ENCODE data around the gene ABCB6. TPM values are rescaled to one million over a fixed set of nuclear protein-coding genes. Genes with fewer than 3 reads are reported as not detected.
A peak's percentile ranks its signal among the peaks of the same experiment; 100 is the strongest.

ABCB6 gene
- total and polyA plus RNA-seq, 9 donors: 28.4 to 42.0 (median 33.2) TPM

- H3K4me3 ChIP-seq (ENCODE audit: low read length): no peak overlapping the region
- no peak for DNase-seq
- H3K9me3 ChIP-seq (replicated peaks; ENCODE audit: control insufficient read depth, low read depth, low read length): no peaks in the 10 kb centered on the region
- H3K27me3 ChIP-seq (ENCODE audit: control insufficient read depth, insufficient read depth, low read length): no peaks in the 10 kb centered on the region
- peaks cover 65% of the 10 kb centered on the region for H3K36me3 ChIP-seq (ENCODE audit: control insufficient read depth, insufficient read depth, low read length)
- no peak overlapping the region for H3K27ac ChIP-seq (ENCODE audit: low read length)
- WGBS (ENCODE audit: insufficient coverage): 94% methylated on average over 10 of the region's 15 CpGs
- peaks cover 23% of the 10 kb centered on the region for H3K4me1 ChIP-seq (ENCODE audit: control insufficient read depth, insufficient read depth, low read length)
Measured at GRCh38 chr2:219214141-219214540, 4.6 kb downstream of the ABCB6 start.

- H3K9me3 ChIP-seq (replicated peaks; ENCODE audit: control insufficient read depth, low read depth, low read length): no peaks in the 10 kb centered on the region
- peaks cover 71% of the 10 kb centered on the region for H3K36me3 ChIP-seq (ENCODE audit: control insufficient read depth, insufficient read depth, low read length)
- no peak overlapping the region for H3K27ac ChIP-seq (ENCODE audit: low read length)
- H3K27me3 ChIP-seq (ENCODE audit: control insufficient read depth, insufficient read depth, low read length): no peaks in the 10 kb centered on the region
- peaks cover 20% of the 10 kb centered on the region for H3K4me1 ChIP-seq (ENCODE audit: control insufficient read depth, insufficient read depth, low read length)
- no peak for DNase-seq
- WGBS (ENCODE audit: insufficient coverage): 92% methylated on average over 10 of the region's 10 CpGs
- H3K4me3 ChIP-seq (ENCODE audit: low read length): no peak overlapping the region
Measured at GRCh38 chr2:219213486-219214071, 5.2 kb downstream of the ABCB6 start.

- Histone ChIP-seq H3K9me3 (replicated peaks; ENCODE audit: control insufficient read depth, low read depth, low read length) (no peaks in the 10 kb centered on the region), H3K4me3 (ENCODE audit: low read length) (no peak overlapping the region), H3K27ac (ENCODE audit: low read length) (no peak overlapping the region), H3K4me1 (ENCODE audit: control insufficient read depth, insufficient read depth, low read length) (peaks cover 20% of the 10 kb centered on the region), H3K36me3 (ENCODE audit: control insufficient read depth, insufficient read depth, low read length) (peaks cover 77% of the 10 kb centered on the region), H3K27me3 (ENCODE audit: control insufficient read depth, insufficient read depth, low read length) (no peaks in the 10 kb centered on the region)
- WGBS (ENCODE audit: insufficient coverage): 93% methylated on average over 8 of the region's 8 CpGs
- DNase-seq: no peak
Measured at GRCh38 chr2:219213026-219213415, 5.7 kb downstream of the ABCB6 start.

DNA sequence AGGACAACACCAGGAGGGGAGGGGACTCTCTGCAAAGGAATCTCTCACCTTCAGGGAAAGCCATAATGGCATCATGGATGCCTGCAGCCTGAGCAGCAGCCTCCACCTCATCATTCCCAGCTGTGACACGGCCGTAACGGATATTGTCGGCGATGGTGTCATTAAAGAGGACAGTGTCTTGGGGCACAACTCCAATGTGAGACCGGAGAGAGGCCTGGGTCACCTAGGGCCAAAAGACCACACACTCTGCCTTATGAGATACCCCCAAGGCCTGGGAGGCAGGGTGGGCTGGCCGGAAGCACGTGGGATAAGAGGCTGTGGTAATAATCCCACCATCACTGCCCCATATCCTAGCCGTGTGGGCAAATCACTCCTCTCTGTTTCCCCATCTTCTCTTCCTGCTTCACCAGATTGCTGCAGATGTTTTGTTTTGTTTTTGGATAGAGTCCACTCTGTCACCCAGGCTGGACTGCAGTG, 7.8 kb downstream of the ABCB6 start:
- no peaks in the 10 kb centered on the region for H3K9me3 ChIP-seq (replicated peaks; ENCODE audit: control insufficient read depth, low read depth, low read length)
- WGBS (ENCODE audit: insufficient coverage): 70% methylated on average over 2 of the region's 9 CpGs
- H3K36me3 ChIP-seq (ENCODE audit: control insufficient read depth, insufficient read depth, low read length): peaks cover 68% of the 10 kb centered on the region
- no peaks in the 10 kb centered on the region for H3K27me3 ChIP-seq (ENCODE audit: control insufficient read depth, insufficient read depth, low read length)
- DNase-seq: no peak
- H3K4me1 ChIP-seq (ENCODE audit: control insufficient read depth, insufficient read depth, low read length): peaks cover 20% of the 10 kb centered on the region
- no peak overlapping the region for H3K27ac ChIP-seq (ENCODE audit: low read length)
- H3K4me3 ChIP-seq (ENCODE audit: low read length): no peak overlapping the region

- WGBS (ENCODE audit: insufficient coverage): 89% methylated on average over 17 of the region's 24 CpGs
- H3K4me3 ChIP-seq (ENCODE audit: low read length): no peak overlapping the region
- no peak for DNase-seq
- H3K9me3 ChIP-seq (replicated peaks; ENCODE audit: control insufficient read depth, low read depth, low read length): no peaks in the 10 kb centered on the region
- H3K36me3 ChIP-seq (ENCODE audit: control insufficient read depth, insufficient read depth, low read length): peaks cover 64% of the 10 kb centered on the region
- no peaks in the 10 kb centered on the region for H3K27me3 ChIP-seq (ENCODE audit: control insufficient read depth, insufficient read depth, low read length)
- no peak overlapping the region for H3K27ac ChIP-seq (ENCODE audit: low read length)
- H3K4me1 ChIP-seq (ENCODE audit: control insufficient read depth, insufficient read depth, low read length): peaks cover 22% of the 10 kb centered on the region
Measured at GRCh38 chr2:219210196-219210885, 8.4 kb downstream of the ABCB6 start.

DNA sequence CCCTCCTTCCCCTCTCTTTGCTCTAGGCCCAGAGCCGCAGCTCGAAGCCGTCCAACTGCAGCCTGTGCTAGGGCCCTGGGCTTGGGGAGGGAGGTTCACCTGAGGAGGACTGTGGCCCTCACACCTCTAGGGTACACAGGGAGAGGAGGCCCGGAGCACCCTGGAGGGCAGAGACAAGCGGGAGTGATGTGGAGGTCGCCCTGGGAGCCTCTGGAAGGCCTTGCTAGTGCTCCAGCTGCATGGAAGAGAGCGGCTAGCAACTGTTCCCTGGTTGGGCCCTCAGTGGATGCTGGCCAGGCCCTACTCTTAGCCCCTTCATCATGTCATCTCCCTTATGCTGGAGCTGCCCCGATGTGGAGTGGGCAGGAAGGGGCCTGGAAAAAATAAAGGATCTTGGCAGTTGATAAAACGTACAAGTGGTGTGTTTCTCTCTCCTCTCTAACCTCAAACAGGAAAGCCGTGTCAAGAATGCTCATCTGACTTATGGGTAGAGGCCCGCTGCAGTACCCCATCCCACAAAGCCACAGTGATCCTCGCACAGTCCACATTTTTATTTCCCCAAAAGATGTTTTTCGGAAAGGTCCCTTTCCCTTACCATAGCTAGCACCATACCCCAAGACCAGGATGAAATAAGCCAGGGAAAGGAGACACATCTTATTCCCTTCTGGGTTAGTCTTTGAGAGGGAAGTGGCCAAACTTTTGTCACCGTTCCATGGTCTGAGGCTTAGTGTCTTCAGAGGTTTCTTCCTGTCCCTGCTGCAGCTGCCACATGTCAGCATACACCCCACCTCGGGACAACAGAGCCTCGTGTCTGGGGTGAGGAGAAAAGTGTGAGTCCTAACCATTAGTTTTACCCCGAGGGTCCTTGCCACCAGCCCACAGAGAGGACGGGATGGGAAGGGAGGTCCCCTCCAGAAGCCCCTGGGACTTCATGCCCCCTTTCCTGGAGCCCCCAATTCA, 9.2 kb downstream of the ABCB6 start:
- WGBS (ENCODE audit: insufficient coverage): 73% methylated on average over 10 of the region's 18 CpGs
- Histone ChIP-seq H3K4me1 (ENCODE audit: control insufficient read depth, insufficient read depth, low read length) (peaks cover 22% of the 10 kb centered on the region), H3K36me3 (ENCODE audit: control insufficient read depth, insufficient read depth, low read length) (peaks cover 57% of the 10 kb centered on the region), H3K27ac (ENCODE audit: low read length) (no peak overlapping the region), H3K27me3 (ENCODE audit: control insufficient read depth, insufficient read depth, low read length) (no peaks in the 10 kb centered on the region), H3K9me3 (replicated peaks; ENCODE audit: control insufficient read depth, low read depth, low read length) (no peaks in the 10 kb centered on the region), H3K4me3 (ENCODE audit: low read length) (no peak overlapping the region)
- DNase-seq: no peak

DNA sequence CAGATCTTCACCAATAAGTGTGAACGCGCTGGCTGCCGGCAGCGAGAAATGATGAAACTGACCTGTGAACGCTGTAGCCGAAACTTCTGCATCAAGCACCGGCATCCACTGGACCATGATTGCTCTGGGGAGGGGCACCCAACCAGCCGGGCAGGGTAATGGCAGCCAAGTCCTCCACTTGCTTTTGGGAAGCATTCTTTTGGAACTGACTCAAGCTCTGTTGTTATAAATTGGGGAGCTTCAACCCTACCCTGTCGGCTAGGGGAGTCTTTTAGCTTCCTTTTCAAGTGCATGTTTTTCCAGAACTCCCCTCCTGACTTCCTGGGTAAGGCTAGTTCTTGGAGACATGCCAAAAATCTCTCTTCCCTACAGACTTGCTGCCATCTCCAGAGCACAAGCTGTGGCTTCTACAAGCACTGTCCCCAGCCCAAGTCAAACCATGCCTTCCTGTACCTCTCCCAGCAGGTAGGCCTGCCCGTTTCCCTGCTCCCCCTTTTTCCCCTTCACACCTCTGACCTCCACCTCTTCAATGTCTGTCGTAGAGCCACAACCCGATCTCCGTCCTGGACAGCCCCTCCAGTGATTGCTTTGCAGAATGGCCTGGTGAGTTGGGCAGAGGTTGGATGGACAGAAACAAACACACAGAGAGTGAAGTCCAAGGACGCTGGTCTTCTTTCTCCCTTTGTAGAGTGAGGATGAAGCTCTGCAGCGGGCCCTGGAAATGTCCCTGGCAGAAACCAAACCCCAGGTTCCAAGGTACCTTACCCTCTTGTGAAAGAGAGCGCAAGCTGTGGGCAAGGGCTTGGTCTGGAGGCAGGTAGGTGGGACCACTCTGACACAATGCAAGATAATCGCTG, 10.6 kb downstream of the ABCB6 start:
- WGBS (ENCODE audit: insufficient coverage): 68% methylated on average over 9 of the region's 17 CpGs
- peaks cover 43% of the 10 kb centered on the region for H3K36me3 ChIP-seq (ENCODE audit: control insufficient read depth, insufficient read depth, low read length)
- DNase-seq: peak; percentile 53

DNA sequence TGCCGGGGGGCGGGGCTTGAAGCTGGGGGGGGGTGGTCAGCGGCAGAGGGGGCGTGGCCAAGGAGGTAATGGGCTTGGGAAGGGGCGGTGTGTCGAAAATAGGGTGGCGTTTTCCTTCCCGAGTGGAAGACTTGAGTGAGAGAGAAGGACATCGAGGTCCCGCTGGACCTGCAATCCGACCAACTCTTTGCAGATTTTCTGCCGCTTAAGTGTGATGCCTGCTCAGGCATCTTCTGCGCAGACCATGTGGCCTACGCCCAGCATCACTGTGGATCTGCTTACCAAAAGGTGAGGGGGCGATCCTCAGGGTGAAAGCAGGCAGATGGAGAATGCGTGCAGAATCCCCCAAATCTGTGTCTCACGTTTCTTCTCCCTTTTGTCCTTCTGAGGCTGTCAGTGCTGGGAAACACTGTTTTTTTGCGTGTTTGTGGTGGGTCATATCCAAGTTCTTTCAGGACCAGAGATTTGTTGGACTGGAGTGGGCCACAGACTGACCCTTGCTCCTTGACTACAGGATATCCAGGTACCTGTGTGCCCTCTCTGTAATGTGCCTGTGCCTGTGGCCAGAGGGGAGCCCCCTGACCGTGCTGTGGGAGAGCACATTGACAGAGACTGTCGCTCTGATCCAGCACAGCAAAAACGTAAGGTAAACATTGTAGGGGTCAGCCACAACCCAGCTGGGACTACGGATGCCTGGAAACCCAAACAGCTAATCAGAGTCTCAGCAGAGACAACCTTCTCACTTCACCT, 11.4 kb downstream of the ABCB6 start:
- H3K4me3 ChIP-seq (ENCODE audit: low read length): peak overlapping the region; percentile 77
- H3K36me3 ChIP-seq (ENCODE audit: control insufficient read depth, insufficient read depth, low read length): peaks cover 35% of the 10 kb centered on the region
- no peaks in the 10 kb centered on the region for H3K9me3 ChIP-seq (replicated peaks; ENCODE audit: control insufficient read depth, low read depth, low read length)
- H3K27ac ChIP-seq (ENCODE audit: low read length): peak overlapping the region; percentile 99
- H3K4me1 ChIP-seq (ENCODE audit: control insufficient read depth, insufficient read depth, low read length): peaks cover 22% of the 10 kb centered on the region
- H3K27me3 ChIP-seq (ENCODE audit: control insufficient read depth, insufficient read depth, low read length): no peaks in the 10 kb centered on the region
- no peak for DNase-seq
- 11% methylated on average over 15 of the region's 22 CpGs for WGBS (ENCODE audit: insufficient coverage)

More for the DNA sequence above, 10.6 kb downstream of the ABCB6 start:
- Histone ChIP-seq H3K4me3 (ENCODE audit: low read length) (no peak overlapping the region), H3K27ac (ENCODE audit: low read length) (peak overlapping the region; percentile 99), H3K9me3 (replicated peaks; ENCODE audit: control insufficient read depth, low read depth, low read length) (no peaks in the 10 kb centered on the region), H3K27me3 (ENCODE audit: control insufficient read depth, insufficient read depth, low read length) (no peaks in the 10 kb centered on the region), H3K4me1 (ENCODE audit: control insufficient read depth, insufficient read depth, low read length) (peaks cover 22% of the 10 kb centered on the region)

Measured in muscle of leg (tissue), 11 donors.